NCI-H345 treated with DMSO at 0.1 percent for 48 hours (cell line): ENCODE results near the gene PPP1R36.

Experiments
- DNase-seq: peaks from one replicate; lab custom pipeline; 2025; ENCODE audit not compliant: unreplicated experiment; lab: John Stamatoyannopoulos, UW

The PPP1R36 gene, protein sequence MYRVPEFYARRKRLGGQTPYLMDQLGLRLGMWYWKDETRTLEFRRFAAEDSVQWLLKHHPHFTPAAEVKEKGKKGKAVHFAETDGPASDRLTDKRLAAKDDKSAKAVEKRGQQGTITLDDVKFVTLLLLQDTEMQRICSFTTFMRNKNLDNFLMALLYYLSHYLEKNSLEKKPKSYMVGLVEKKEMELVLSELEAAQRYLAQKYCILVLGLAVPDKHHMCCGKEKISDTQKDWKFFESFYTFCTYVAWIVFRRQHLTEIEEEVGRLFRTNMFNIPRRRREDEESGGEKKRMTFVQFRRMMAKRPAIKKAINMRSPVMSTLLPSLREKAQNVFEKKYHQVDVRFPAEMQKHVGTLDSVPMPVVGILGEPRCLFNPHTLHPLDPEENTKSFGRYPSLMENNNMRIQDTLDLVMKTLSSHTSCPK

DNA sequence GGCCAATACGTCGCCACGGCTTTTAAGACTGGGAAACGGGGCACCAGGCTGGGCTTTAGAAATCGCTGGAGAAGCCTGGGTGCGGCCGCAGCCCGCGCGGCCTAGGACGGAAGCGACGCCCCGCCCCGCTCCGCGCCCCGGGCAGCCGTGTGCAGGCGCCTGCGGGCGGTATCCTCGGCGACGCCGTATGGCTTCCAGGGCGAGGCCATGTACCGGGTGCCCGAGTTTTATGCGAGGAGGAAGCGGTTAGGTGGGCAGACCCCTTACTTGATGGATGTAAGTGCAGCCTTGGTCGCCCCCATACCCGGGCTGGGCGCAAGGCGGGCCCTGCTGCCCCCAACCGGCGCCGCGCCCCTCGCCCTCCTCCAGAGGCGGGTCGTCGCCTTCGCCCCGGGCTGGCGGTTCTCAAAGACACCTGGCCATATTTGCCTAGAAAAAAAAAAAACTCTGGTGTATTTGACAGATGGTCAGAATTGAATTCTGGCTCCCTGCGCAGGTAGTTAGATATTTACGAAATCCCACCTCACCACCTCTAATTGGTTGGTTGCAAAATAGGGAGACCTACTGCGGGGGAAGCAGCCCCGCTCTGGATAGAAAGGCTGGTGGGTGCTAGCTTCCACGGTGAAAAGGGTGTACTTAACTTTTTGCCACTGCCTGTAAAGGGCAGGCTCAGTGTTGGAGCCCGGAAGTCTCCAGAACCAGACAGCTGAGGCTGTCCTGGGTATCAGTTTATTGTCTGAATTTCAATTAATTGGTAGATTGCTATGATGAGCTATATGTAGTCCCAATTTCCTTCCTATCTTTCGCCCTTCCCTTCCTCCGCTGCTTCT lies at the start of gene PPP1R36:
TSS of gene PPP1R36 (plus strand) at position 171 of the 830 bp plus-strand sequence. CDS start at position 208, 37 bp downstream.
- DNase-seq: peak; percentile 55

DNA sequence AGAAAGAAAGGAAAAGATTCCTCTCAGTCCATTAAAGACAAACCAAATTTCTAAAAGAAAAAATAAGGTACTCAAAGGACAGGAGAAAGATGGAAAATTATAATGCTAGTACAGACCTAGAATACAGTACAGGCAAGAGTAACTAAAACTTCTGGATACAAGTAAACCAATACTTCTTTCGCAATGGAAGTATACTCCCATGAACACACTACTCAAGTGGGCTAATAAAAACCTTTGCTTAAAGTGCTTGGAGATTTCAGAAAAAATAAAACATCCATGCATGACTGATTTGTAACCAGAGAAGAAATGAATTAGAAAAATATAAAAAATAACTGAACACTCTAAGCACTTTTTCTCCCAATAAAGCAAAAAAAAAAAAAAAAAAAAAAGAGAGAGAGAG lies 49.7 kb upstream of the PPP1R36 start:
- DNase-seq: no peak

DNA sequence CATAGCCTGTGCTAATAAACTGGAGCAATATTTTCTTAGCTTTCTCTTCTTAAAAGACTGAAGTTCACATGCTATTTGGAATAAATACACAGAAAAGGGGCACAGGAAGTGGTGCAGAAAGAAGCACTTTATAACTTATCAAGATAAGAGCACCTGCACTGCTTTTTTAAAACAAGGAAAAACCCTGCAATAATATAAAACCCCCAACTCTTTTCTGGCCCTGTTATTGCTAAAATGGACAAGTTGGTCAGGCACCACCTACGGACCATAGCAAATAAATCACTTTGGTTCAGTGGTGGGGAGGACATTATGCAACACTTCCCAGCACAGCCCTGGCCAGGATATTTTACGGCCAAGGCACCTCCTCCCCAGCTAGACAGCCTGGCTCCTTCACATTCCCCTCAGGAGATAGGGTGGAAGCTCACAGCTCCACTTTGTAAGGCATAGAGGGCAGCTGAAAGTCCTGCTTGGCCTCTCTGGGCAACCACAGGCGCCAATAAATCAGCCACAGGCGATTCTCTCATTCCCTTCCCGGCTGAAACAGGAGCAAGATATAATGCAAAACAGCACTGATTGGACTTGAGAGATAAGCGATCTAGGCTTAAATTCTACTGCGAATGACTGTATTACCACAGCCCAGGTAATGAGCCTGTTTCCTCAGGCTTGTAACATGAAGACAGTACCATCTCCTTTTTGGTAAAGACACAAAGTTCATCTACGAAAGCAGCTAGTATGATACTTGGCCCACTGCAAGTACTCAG lies 48.2 kb upstream of the PPP1R36 start:
- no peak for DNase-seq

DNA sequence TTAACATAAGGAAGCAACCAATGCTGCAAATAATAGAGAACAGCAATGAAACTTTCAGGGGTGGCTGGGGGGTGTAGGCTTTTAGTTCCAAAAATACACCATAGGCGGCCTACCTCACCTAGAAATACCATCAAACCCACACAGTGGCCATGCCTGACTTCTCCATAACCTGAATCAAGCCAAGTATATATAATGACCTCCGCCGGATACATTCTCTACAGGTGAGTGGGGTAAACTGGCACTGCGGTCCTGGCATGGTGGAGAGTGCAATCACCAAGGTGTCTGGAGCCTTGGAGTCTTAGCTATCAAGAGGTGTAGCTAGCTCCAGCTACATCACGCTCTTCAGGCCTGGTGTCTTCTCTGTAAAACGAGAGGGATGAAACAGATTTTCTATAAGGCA lies 47.3 kb upstream of the PPP1R36 start:
- no peak for DNase-seq

DNA sequence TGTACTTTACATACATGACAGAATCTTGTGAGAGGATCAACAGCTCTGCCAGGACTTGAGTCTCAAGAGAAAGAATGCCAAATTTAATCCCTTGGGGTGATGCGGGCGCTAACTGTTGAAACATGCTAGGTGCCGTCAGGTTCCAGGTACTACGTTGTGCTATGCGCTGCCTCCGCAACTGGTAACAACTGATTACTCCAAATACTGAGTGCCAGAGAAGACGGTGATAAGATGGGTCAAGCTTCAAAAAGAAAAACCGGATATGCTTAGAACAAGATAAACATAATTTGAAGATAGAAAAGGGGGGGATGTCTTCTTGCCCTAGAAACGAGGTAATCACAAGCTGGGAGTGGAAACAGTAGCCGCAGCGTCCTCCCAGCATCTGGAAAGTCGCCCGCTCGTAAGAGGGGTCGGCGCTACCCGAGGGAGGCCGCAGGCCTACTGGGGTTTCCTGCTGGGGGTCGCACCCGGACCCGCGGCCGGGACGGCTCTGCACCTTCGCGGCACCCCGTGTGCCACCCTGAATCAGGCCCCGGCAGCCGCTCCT lies 46.8 kb upstream of the PPP1R36 start:
- DNase-seq: no peak

DNA sequence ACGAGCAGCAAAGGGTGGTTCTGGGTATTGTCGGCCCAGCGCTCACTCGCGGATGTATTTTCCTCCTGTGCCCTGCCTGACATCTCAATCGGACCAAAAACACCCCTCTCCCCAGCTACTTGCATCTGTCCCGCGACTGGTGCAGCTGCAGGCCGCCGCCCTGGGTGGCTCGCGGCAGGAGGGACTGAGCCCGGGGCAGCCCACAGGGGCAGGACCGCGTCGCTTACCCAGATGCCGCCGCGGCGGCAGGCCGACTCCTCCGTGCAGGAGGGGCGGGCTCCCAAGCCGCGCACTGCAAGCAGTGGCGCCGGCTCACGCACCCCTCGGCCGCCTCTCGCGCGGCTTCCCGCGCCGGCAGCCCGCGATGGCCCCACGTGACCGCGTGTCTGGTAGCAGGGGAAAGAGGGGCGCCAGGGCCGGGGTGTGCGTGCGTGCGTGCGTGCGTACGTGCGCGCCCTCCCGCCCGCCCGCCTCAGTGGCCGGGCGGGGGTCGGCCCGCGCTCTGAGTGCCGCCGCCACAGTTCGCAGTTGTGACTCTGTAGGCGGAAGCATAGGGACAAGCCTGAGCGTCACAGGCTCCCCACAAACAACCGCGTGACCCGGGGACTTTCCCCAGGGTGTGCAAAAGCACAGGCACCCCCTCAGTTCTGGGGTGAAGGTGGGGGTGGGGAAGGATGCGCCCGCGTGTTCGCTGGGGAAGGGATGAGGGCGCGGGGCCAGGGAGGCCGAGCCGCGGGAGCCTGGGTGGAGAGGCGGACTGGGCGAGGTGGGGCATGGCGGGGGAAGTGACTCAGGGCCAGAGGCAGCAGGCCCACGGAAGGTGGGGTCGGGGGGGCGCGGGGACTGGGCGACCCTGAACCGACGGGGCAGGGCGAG lies 46.1 kb upstream of the PPP1R36 start, which contains the start of gene ZBTB25:
TSS of gene ZBTB25 (minus strand) at position 405 of the 876 bp plus-strand sequence. CDS start 13,305 bp downstream, outside the sequence.
- peak; percentile 87 for DNase-seq

DNA sequence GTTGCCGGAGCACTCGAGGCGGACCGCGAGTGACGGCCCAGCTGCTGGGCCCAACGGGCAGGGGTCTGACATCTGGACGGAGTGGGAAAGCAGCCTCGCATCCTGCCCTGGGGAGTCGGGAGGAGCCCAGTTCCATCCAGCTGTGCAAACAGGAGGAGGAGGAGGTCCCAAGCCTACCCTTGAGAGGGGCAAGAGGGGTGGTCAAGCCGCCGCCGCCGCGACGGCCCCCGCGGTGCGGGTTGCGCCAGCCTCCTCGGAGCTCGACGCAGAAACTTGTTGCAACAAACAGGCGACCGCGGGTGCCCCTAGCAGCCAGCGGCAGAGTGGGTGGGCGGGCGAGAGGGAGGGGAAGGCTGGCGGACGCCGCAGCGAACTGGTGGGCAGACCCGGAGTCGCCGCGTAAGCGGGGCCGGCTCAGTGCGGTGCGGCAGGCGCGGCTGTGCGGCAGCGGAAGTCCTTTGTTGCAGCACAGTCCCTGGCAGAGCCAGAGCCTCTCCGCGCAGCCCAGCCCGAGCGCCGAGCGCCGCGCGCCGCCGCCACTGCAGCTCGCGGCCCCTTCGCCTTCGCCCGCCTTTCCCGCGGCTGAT lies 45.4 kb upstream of the PPP1R36 start, which contains the start of gene ZBTB1:
TSS of gene ZBTB1 (plus strand) at position 461 of the 587 bp plus-strand sequence. CDS start 16,735 bp downstream, outside the sequence.
- DNase-seq: peak; percentile 49

DNA sequence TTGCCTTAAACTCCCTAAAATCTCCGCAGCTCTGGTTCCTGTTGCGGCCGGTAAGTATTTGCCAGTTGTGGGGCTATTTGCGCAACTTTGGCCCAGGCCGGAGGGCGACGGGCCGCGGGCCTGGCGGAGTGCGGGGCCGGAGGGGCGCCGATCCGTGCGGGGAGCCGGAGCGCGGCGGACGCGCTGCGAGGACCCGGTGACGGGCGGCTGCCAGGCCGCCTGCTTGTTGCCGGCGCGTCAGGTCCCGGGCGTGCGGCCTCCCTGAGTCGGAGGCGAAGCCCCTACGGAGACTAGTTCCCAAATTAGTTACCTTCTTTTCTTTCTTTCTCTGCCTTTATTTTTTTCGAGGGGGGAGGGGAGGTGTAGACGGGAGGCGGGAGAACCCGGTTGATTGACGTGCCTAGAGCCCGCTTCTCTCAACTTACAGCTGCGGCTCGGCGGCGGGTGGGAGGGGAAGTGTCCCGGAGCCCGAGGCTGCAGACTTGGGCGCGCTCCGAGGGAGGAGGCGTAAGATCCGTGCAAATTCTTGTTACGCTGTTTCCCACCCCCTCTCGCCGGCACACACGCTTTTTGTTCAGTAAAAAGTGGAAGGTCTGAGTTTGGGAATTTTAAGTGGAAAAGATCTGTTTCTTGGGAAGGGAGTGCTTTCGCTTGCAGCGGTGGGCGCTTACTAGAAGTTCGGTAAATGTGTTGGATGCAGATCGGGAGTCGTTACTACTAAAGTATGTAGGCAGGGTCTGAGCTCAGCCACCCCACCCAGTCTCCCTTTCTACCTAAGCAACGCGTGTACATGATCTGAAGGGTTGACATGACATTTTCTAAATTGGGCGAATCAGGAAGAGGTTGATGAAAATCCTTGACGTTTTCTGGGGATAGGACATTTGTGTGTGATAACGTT lies 44.6 kb upstream of the PPP1R36 start:
- peak; percentile 66 for DNase-seq

DNA sequence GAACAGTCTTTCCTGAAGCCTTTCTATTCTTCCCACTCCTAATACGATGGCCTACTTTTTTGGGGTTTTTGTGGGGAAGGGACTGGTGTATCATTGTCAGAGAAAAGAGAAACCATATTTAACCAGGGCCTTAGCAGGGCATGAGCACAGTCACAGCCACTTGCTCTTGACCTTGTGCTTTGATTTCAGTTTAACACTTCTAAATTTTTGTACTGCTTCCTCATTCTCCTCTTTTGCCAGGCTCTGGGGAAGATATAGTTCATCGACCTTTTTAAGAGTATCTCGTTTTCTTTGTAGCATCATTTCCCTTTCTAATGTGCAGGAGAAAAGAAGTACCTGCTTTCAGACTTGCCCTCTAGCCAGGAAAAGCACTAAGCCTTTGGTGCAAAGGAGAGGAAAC lies 43.0 kb upstream of the PPP1R36 start:
- no peak for DNase-seq

DNA sequence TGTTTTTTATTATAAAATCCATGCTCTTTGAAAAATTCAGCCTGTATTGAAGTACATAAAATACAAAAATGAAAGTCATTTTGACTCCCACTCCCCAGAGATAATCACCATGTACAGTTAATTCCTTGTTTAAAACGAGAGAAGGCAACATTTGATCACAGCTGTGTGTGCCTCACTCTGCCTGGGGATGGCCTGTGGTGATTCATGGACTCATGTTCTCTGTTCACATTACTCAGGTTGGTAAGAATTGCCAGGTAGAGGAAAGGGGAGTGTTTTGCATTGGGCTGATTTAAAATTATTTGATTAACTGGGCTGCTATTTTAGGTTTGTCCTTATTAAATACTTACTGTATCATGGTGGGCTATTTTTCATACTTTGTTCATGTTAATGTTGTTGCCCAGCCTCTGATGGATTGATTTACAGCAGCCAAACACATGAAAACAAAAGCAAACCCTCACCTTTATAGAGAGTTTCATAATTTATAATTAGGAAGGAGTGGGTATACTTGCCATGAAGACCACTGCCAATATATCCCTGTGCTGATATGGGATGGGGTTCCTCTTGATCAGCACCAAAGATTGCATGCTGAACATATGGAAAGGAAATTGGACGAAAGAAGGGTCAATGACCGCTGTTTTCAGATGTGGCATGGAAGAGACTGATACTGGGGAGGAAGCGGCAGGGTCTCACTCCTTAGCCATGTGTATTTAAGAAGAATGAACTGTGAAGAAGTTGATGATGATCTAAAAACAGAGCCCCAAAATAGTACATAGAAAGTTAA lies 42.2 kb upstream of the PPP1R36 start:
- DNase-seq: no peak

DNA sequence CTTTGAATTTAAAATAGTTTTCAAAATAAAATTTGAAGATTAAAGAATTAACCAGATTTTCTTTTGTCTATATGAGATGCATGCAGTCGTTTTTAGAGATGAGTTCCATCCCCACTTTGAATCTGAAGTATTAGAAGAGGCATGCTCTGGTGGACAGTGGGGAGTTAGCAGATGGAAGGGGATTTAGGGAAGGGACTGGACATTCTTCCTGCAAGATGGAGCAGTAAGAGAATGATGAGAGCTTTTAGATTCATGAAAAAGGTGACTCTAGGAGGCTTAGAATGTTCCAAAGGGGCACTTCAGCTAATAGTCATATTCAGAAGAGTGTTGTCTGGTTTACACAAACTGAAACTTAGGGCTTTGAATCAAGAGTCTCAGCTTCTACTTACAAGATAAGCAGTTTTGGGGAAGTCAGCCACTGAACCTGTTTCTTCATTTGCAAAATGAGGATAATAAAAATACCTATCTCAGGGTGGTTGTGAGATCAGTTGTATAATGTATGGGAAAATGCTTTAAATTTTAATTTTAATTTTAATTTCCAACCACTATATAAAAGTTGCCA lies 41.5 kb upstream of the PPP1R36 start:
- DNase-seq: no peak

DNA sequence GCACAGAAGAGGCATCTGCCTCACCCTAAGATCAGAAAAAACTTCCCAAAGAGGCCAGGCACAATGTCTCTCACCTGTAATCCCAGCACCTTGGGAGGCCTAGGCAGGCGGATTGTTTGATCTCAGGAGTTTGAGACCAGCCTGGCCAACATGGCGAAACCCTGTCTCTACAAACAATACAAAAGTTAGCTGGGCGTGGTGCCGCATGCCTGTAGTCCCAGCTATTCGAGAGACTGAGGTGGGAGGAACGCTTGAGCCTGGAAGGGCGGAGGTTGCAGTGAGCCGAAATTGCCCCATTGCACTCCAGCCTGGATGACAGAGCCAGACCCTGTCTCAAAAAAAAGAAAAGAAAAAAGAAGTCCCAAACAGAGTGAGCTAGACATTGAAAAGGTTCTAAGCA lies 40.7 kb upstream of the PPP1R36 start:
- no peak for DNase-seq

DNA sequence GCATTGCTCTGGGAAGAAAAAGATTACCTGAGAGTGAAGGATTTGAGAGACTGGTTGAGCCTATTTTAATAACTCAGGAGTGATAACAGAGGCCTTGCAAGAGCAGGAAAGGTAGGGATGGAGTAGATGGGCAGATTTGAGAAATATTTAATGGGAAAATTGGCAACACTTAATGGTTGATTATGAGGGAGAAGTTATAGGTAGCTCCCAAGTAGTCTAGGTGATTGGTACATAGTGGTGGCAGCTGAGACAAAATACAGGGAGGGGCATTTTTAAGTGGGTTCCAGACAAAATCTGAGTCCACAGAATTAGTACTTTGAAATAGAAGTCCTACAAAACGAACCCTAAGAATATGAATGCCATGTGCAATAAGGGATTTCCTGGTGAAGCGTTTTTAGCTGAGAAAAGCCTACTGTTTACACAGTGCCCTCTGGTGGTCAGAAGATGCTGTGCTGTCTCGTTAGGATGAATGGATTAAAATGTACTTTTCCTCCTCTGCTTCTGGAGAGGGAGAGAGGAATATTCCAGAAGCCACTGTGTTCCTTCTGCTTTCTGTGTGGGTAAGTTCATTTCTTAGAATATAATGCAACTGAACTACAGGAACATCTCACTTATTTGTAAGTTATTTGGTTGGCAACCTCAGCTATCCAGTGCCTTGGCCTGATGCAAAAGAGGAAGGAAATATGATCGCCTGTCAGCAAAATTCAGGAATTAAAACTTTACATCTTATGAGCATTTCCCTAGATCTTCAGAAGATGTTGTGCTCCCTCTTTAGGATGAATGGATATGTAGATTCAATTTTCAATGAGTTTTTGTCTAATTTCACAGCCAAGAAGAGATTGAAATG lies 38.7 kb upstream of the PPP1R36 start:
- peak; percentile 66 for DNase-seq

DNA sequence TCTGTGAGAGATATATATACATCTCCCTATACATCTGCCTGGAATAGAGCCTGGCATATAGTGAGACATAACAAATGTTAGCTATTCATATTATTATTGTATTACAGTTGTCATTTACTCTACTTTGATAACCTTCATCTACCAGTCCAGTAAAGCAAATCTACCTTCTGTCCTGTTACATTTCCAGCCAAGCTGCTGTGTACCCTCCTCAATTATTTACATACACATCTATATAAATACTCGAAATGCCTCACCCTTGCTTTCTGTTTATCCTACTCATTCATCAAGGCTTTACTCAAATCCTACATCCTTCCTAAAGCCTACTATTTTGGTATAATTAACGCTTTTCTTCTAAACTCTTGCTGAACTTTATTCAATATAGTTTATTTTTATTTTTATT lies 36.5 kb upstream of the PPP1R36 start:
- DNase-seq: no peak

DNA sequence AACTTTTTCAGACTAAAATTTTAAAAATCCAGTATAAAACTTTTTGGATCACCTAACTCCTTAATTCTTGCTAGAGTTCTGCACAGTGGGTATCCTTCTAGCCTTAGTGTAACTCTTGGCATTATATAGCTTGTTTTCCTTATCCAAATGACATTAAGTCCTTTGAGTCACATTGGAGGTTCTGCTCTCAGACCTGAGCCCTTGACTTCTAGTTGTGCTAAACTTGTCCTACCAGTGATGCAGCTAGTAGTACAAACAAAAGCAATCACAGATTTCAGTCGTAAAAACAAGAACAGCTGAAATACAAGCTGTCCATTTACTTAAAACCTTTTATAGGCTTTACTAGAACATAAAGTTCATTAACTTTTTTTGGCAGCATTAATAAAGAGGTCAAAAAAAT lies 34.7 kb upstream of the PPP1R36 start:
- no peak for DNase-seq

DNA sequence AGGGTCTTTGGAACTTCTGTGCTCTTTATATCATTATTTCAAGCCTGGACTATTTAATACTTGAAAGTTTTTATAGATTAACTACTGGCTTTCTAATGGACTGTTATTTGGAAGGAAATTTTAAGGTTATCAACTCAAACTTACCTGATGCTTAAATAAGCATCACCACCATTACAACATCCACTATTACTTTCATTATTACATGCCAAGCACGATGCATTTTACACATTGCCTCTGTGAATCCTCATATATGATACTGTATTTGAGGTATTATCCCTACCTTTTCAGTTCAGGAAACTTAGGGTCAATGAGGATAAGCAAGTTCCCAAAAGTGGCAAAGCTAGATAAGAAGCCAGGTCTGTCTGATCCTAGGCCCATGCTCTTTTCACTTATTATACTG lies 32.8 kb upstream of the PPP1R36 start:
- no peak for DNase-seq
